ENCODE results near the gene NRARP. TPM values are rescaled to one million over a fixed set of nuclear protein-coding genes. Genes with fewer than 3 reads are reported as not detected.

NRARP gene
- total RNA-seq, 1 experiment from 2014 or later: 32.6 TPM

DNA sequence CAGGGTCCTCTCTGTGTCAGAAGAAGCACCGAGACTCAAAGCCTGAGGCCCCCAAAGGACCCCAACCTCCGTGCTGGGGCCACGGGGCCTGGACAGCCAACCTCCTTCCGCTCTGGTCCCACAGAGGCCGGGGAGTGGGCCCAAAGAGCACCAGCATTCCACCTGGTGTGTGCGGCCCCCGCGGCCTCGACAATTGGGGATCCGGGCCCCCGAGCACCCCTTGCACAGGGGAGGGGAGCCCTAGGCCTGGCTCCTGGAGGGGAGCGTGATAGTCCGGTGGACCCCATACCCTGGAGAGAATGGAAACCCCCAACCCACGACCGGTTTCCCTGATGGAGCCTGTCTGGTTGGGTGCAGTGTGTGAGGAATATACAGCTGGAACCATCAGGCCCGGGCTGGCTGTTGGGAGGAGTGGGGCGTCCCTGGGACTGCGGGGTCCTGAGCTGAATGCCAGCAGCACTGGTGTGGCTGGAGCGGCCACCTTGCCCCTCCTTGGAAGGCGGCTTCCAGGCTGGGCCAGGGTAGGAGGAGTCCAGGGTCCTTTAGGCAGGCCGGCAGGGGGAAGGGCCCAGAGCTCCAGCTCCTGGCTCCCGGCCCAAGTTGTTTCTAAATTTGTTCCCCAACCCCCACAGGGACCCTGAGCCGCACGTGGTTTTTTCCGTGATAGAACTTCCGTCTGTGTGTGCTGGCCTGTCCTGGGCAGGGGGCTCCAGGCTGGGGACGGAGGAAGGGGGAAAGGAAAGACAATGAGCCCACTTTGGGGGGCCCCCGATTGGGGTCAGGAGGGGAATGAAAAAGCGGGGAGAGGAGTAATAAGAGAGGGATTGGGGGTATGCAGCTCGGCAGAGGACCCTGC is 25.4 kb downstream of the NRARP start:
- BruUV-seq (replicated peaks): TSS peak; percentile 95
- DNase-seq: peak; percentile 70
- no peaks in the 10 kb centered on the region for H3K27me3 Mint-ChIP-seq (ENCODE audit: unreplicated experiment)
- TF ChIP-seq CTCF (IDR thresholded peaks at IDR 0.05; ENCODE audit: unreplicated experiment): no peak
- peaks cover 52% of the 10 kb centered on the region for H3K36me3 Mint-ChIP-seq (ENCODE audit: insufficient read depth, unreplicated experiment)
- H3K27ac Mint-ChIP-seq (ENCODE audit: unreplicated experiment): peak overlapping the region; percentile 94
- CTCF ChIA-PET: interaction anchor here (0.5 to 1.6 kb wide), 7 partner anchors 10 to 146 kb away, joined by 3 to 8 read pairs (median 4); partner anchors contain the start of genes EXD3, NOXA1 and NRARP
- H3K4me1 Mint-ChIP-seq (ENCODE audit: low read depth, unreplicated experiment): peaks cover 20% of the 10 kb centered on the region
- intact Hi-C loops (cut with micrococcal nuclease; ENCODE audit: unreplicated experiment): no loop called here
- H3K9me3 Mint-ChIP-seq (ENCODE audit: low read depth, unreplicated experiment): no peaks in the 10 kb centered on the region
- H3K4me3 Mint-ChIP-seq (ENCODE audit: low read depth, unreplicated experiment): peak overlapping the region; percentile 85

DNA sequence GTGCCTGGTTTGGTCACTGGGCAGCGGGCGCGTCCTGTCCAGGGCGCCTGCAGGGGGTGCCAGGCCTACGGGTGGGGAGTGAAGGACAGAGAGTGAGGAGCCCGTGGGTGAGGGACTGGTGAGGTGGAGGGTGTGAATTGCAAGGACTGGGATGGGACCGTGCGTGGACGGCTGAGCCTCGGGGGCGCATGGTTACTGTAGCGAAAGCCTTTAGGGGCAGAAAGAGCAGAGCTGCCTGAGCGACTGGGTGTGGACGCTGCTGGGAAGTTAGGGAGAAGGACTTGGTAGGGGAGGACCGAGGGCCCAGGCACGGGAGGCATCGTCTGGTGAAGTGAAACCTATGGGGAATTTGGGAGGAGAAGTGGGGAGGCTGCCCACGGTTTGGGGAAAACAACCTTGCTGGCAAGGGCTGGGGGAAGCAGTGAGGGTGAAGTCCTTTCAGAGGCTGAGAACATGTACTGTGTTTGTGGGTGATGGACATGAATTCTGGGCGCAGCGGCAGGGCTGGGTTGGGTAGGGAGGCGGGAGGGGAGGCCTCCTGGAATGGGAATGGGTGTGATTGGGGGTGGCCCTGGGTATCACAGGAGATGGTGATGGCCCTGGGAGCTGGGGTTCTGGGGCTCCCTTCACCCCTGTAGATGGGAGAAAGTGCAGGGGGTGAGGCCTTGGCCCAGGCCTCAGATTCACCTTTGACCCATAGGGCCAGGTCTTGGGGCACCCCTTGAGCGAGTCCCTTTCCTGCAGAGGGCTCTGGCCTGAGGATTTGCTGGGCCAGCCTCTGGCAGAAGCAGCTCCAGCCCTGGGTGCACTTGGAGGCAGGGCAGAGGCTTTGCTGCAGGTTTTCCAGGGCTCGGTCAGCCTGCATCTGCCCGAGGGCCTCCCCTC is 26.2 kb downstream of the NRARP start:
- no peak for TF ChIP-seq CTCF (IDR thresholded peaks at IDR 0.05; ENCODE audit: unreplicated experiment)
- H3K4me1 Mint-ChIP-seq (ENCODE audit: low read depth, unreplicated experiment): peaks cover 20% of the 10 kb centered on the region
- peaks cover 59% of the 10 kb centered on the region for H3K36me3 Mint-ChIP-seq (ENCODE audit: insufficient read depth, unreplicated experiment)
- H3K9me3 Mint-ChIP-seq (ENCODE audit: low read depth, unreplicated experiment): no peaks in the 10 kb centered on the region
- no peak overlapping the region for H3K27ac Mint-ChIP-seq (ENCODE audit: unreplicated experiment)
- peak overlapping the region; percentile 1 for H3K4me3 Mint-ChIP-seq (ENCODE audit: low read depth, unreplicated experiment)
- no peak for DNase-seq
- no TSS peak for BruUV-seq (replicated peaks)
- intact Hi-C loops (cut with micrococcal nuclease; ENCODE audit: unreplicated experiment): no loop called here
- CTCF ChIA-PET: interaction anchor here (0.5 kb wide), 1 partner anchor 126 kb away, joined by 5 read pairs; no protein-coding TSS in a partner anchor
- H3K27me3 Mint-ChIP-seq (ENCODE audit: unreplicated experiment): no peaks in the 10 kb centered on the region

- Mint-ChIP-seq H3K9me3 (ENCODE audit: low read depth, unreplicated experiment) (no peaks in the 10 kb centered on the region), H3K27me3 (ENCODE audit: unreplicated experiment) (no peaks in the 10 kb centered on the region), H3K4me3 (ENCODE audit: low read depth, unreplicated experiment) (peak overlapping the region; percentile 1), H3K27ac (ENCODE audit: unreplicated experiment) (no peak overlapping the region), H3K36me3 (ENCODE audit: insufficient read depth, unreplicated experiment) (peaks cover 59% of the 10 kb centered on the region), H3K4me1 (ENCODE audit: low read depth, unreplicated experiment) (peaks cover 20% of the 10 kb centered on the region)
- intact Hi-C loops (cut with micrococcal nuclease; ENCODE audit: unreplicated experiment): no loop called here
- no TSS peak for BruUV-seq (replicated peaks)
- DNase-seq: no peak
- no peak for TF ChIP-seq CTCF (IDR thresholded peaks at IDR 0.05; ENCODE audit: unreplicated experiment)
- CTCF ChIA-PET: no interaction called here
Measured at GRCh38 chr9:137275203-137275587, 26.9 kb downstream of the NRARP start.

GRCh38 chr9:137273611-137274320 is 28.3 kb downstream of the NRARP start:
- Mint-ChIP-seq H3K27me3 (ENCODE audit: unreplicated experiment) (no peaks in the 10 kb centered on the region), H3K4me3 (ENCODE audit: low read depth, unreplicated experiment) (no peak overlapping the region), H3K36me3 (ENCODE audit: insufficient read depth, unreplicated experiment) (peaks cover 70% of the 10 kb centered on the region), H3K27ac (ENCODE audit: unreplicated experiment) (no peak overlapping the region), H3K4me1 (ENCODE audit: low read depth, unreplicated experiment) (peaks cover 23% of the 10 kb centered on the region), H3K9me3 (ENCODE audit: low read depth, unreplicated experiment) (no peaks in the 10 kb centered on the region)
- CTCF ChIA-PET: interaction anchor here (0.5 kb wide), 1 partner anchor 256 kb away, joined by 3 read pairs; no protein-coding TSS in a partner anchor
- no peak for DNase-seq
- TF ChIP-seq CTCF (IDR thresholded peaks at IDR 0.05; ENCODE audit: unreplicated experiment): no peak
- intact Hi-C loops (cut with micrococcal nuclease; ENCODE audit: unreplicated experiment): no loop called here
- BruUV-seq (replicated peaks): no TSS peak

All from Calu3 (cell line).